Endothelial cell (in vitro differentiated cells): ENCODE data around the gene NPLOC4. TPM values are rescaled to one million over a fixed set of nuclear protein-coding genes. Genes with fewer than 3 reads are reported as not detected.

ENCODE experiments used
- DNase-seq: peaks from one replicate; pipeline ENCODE4 v3.0.0; 2021; ENCODE audit warnings: low spot score
- H3K27ac Mint-ChIP-seq: one replicate; pipeline ENCODE4 v1.8.0; 2021; ENCODE audit warnings: mixed read lengths, inconsistent platforms; ENCODE audit not compliant: unreplicated experiment
- H3K27me3 Mint-ChIP-seq: one replicate; pipeline ENCODE4 v1.8.0; 2021; ENCODE audit warnings: mild to moderate bottlenecking, moderate library complexity, mixed read lengths, inconsistent platforms; ENCODE audit not compliant: unreplicated experiment
- H3K36me3 Mint-ChIP-seq: one replicate; pipeline ENCODE4 v1.8.0; 2021; ENCODE audit warnings: mild to moderate bottlenecking, low read depth, mixed read lengths, inconsistent platforms; ENCODE audit not compliant: unreplicated experiment
- H3K4me1 Mint-ChIP-seq: one replicate; pipeline ENCODE4 v1.8.0; 2021; ENCODE audit warnings: mild to moderate bottlenecking, mixed read lengths, inconsistent platforms; ENCODE audit not compliant: unreplicated experiment
- H3K4me3 Mint-ChIP-seq: one replicate; pipeline ENCODE4 v1.8.0; 2021; ENCODE audit warnings: mild to moderate bottlenecking, mixed read lengths, inconsistent platforms; ENCODE audit not compliant: unreplicated experiment
- H3K9me3 Mint-ChIP-seq: one replicate; pipeline ENCODE4 v1.8.0; 2021; ENCODE audit warnings: mixed read lengths, inconsistent platforms; ENCODE audit not compliant: unreplicated experiment
- total RNA-seq: library from RNA; stranded (reverse); fragmentation: NEBNext Ultra II Directional; extraction: Animal tissue kit (Norgen Biotek cat#: 25700); gene quantifications from one replicate; pipeline ENCODE4 v1.2.1, GENCODE V29; 2021; ENCODE audit not compliant: unreplicated experiment
- TF ChIP-seq, protein P1 (sequence below): fragments of 200-600 bp; sonication (generic); IDR thresholded peaks from one replicate; pipeline ENCODE4 v1.5.0; 2021; ENCODE audit warnings: antibody characterized with exemption; ENCODE audit not compliant: unreplicated experiment

NPLOC4 gene
- total RNA-seq, 1 donor from 2014 or later, result 133 TPM

GRCh38 chr17:81512562-81513371 lies 124.1 kb downstream of the NPLOC4 start, which contains the start of gene ACTG1:
Gene ACTG1, minus strand, starts transcription at chr17:81512799. Its CDS starts 445 bp downstream, at chr17:81512354.
- Mint-ChIP-seq H3K4me1 (peaks cover 31% of the 10 kb centered on the region), H3K27me3 (peaks cover 31% of the 10 kb centered on the region), H3K9me3 (no peaks in the 10 kb centered on the region), H3K36me3 (peaks cover 35% of the 10 kb centered on the region), H3K4me3 (peak within 1 kb of the TSS; percentile 99), H3K27ac (peak within 1 kb of the TSS; percentile 90)
- TF ChIP-seq, protein P1, sequence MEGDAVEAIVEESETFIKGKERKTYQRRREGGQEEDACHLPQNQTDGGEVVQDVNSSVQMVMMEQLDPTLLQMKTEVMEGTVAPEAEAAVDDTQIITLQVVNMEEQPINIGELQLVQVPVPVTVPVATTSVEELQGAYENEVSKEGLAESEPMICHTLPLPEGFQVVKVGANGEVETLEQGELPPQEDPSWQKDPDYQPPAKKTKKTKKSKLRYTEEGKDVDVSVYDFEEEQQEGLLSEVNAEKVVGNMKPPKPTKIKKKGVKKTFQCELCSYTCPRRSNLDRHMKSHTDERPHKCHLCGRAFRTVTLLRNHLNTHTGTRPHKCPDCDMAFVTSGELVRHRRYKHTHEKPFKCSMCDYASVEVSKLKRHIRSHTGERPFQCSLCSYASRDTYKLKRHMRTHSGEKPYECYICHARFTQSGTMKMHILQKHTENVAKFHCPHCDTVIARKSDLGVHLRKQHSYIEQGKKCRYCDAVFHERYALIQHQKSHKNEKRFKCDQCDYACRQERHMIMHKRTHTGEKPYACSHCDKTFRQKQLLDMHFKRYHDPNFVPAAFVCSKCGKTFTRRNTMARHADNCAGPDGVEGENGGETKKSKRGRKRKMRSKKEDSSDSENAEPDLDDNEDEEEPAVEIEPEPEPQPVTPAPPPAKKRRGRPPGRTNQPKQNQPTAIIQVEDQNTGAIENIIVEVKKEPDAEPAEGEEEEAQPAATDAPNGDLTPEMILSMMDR, result no peak
- DNase-seq, result peak; percentile 90

- Mint-ChIP-seq H3K4me1 (peaks cover 31% of the 10 kb centered on the region), H3K27ac (peak overlapping the region; percentile 79), H3K4me3 (peak overlapping the region; percentile 99), H3K27me3 (peaks cover 33% of the 10 kb centered on the region), H3K36me3 (peaks cover 35% of the 10 kb centered on the region), H3K9me3 (no peaks in the 10 kb centered on the region)
- TF ChIP-seq, protein P1, result no peak
- no peak for DNase-seq
Measured at GRCh38 chr17:81511804-81512561, 124.9 kb downstream of the NPLOC4 start.

DNA sequence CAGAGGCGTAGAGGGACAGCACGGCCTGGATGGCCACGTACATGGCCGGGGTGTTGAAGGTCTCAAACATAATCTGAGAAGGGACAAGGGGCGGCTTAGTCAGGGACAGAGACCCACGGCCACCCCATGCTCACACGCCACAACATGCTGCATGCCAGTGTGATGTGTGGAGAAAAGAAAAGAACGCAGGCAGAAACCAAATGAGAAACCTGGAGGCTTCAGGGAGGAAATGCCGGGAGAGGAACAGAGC lies 125.4 kb downstream of the NPLOC4 start:
- H3K27me3 Mint-ChIP-seq, result peaks cover 32% of the 10 kb centered on the region
- peak overlapping the region; percentile 79 for H3K27ac Mint-ChIP-seq
- peaks cover 31% of the 10 kb centered on the region for H3K4me1 Mint-ChIP-seq
- H3K36me3 Mint-ChIP-seq, result peaks cover 35% of the 10 kb centered on the region
- TF ChIP-seq, protein P1, result no peak
- DNase-seq, result no peak
- no peaks in the 10 kb centered on the region for H3K9me3 Mint-ChIP-seq
- peak overlapping the region; percentile 99 for H3K4me3 Mint-ChIP-seq

- H3K4me1 Mint-ChIP-seq, result peaks cover 31% of the 10 kb centered on the region
- peak overlapping the region; percentile 79 for H3K27ac Mint-ChIP-seq
- H3K27me3 Mint-ChIP-seq, result peaks cover 29% of the 10 kb centered on the region
- H3K9me3 Mint-ChIP-seq, result no peaks in the 10 kb centered on the region
- no peak for DNase-seq
- TF ChIP-seq, protein P1, result no peak
- peak overlapping the region; percentile 99 for H3K4me3 Mint-ChIP-seq
- H3K36me3 Mint-ChIP-seq, result peaks cover 35% of the 10 kb centered on the region
Measured at GRCh38 chr17:81510785-81511553, 125.9 kb downstream of the NPLOC4 start.
